OCI-LY7 (cell line): ENCODE data around the gene MET. TPM values are rescaled to one million over a fixed set of nuclear protein-coding genes. Genes with fewer than 3 reads are reported as not detected.

Experiments
- BruUV-seq: library from RNA; stranded (reverse); fragments of 400-500 nt; replicated peaks from 2 replicates; lab custom pipeline; 2021; lab: Mats Ljungman, UMichigan
- CTCF ChIA-PET: fragments of 300-600 bp; sonication (Branson Sonifier 250); formaldehyde crosslinking; loops from one replicate; lab custom pipeline; 2022; ENCODE audit warnings: antibody characterized with exemption; ENCODE audit not compliant: unreplicated experiment; lab: Charles Lee
- POLR2A ChIA-PET: fragments of 300-600 bp; sonication (Branson Sonifier 250); formaldehyde crosslinking; loops from one replicate; lab custom pipeline; 2022; ENCODE audit warnings: antibody characterized with exemption; lab: Charles Lee
- DNase-seq: peaks from one replicate; pipeline ENCODE4 v3.0.0-alpha.2; 2015; ENCODE audit warnings: low spot score
- H2AFZ ChIP-seq: fragments of 200-600 bp; sonication (generic), shearing (Covaris generic); 2 replicates; pipeline ENCODE4 v1.6.1; 2014; ENCODE audit warnings: mild to moderate bottlenecking, antibody characterized with exemption, low read length, moderate library complexity
- H3K27ac ChIP-seq: fragments of 200-600 bp; sonication (generic); 2 replicates; pipeline ENCODE4 v1.5.1; 2014; ENCODE audit warnings: mixed run types, low read depth, mild to moderate bottlenecking, moderate library complexity, low read length, inconsistent platforms; ENCODE audit not compliant: poor library complexity, severe bottlenecking
- H3K36me3 ChIP-seq: fragments of 200-600 bp; sonication (generic); 2 replicates; pipeline ENCODE4 v1.6.1; 2014; ENCODE audit warnings: mild to moderate bottlenecking, antibody characterized with exemption, low read length, moderate library complexity, mixed read lengths; ENCODE audit not compliant: insufficient read depth
- H3K4me1 ChIP-seq: fragments of 200-600 bp; sonication (generic); 2 replicates; pipeline ENCODE4 v1.5.1; 2014; ENCODE audit warnings: mild to moderate bottlenecking, low read length; ENCODE audit not compliant: insufficient read depth, poor library complexity, severe bottlenecking
- H3K4me2 ChIP-seq: fragments of 200-600 bp; sonication (generic); 2 replicates; pipeline ENCODE4 v1.6.1; 2014; ENCODE audit warnings: mild to moderate bottlenecking, low read length
- H3K4me3 ChIP-seq: fragments of 200-600 bp; sonication (generic); 2 replicates; pipeline ENCODE4 v1.5.1; 2014; ENCODE audit warnings: mild to moderate bottlenecking, low read depth, low read length; ENCODE audit not compliant: poor library complexity, severe bottlenecking
- H3K79me2 ChIP-seq: fragments of 200-600 bp; sonication (generic); 2 replicates; pipeline ENCODE4 v1.6.1; 2016; ENCODE audit warnings: low read depth, mild to moderate bottlenecking, low read length, moderate library complexity, mixed read lengths; ENCODE audit not compliant: insufficient read depth
- H3K9me2 ChIP-seq: fragments of 200-600 bp; sonication (generic); 2 replicates; pipeline ENCODE4 v1.6.1; 2016; ENCODE audit warnings: mild to moderate bottlenecking, low read length, mixed read lengths; ENCODE audit not compliant: insufficient read depth
- H3K9me3 ChIP-seq: fragments of 200-600 bp; sonication (generic); 2 replicates; pipeline ENCODE4 v1.6.1; 2014; ENCODE audit warnings: mild to moderate bottlenecking, mixed run types, low read length, mixed read lengths
- H4K20me1 ChIP-seq: fragments of 200-600 bp; sonication (generic); 2 replicates; pipeline ENCODE4 v1.6.1; 2014; ENCODE audit warnings: mild to moderate bottlenecking, antibody characterized with exemption, low read length, moderate library complexity, mixed read lengths; ENCODE audit not compliant: insufficient read depth
- EZH2phosphoT487 ChIP-seq: fragments of 200-600 bp; sonication (generic); IDR thresholded peaks from 2 replicates; pipeline ENCODE4 v1.6.1; 2018; ENCODE audit warnings: low read depth, borderline replicate concordance, mild to moderate bottlenecking, mixed run types, antibody characterized with exemption, low read length, moderate library complexity, mixed read lengths
- intact Hi-C: fragments of 100-400 bp; cut with micrococcal nuclease; formaldehyde crosslinking; loops from one replicate; pipeline ENCODE4 v1.10.0; 2022; ENCODE audit not compliant: unreplicated experiment
- total RNA-seq, 2 experiments: library from RNA; depleted of rRNA in 1 of 2; stranded (reverse); fragments of >200 nt in 1 of 2; shearing (Covaris generic) in 1 of 2; gene quantifications; 2 replicates each; pipeline ENCODE4 v1.2.3, GENCODE V29; 2014 to 2022
- TF ChIP-seq, protein P1 (sequence below): fragments of 200-600 bp; sonication (generic); conservative IDR thresholded peaks from 2 replicates; pipeline ENCODE4 v1.5.1; 2014; ENCODE audit warnings: mild to moderate bottlenecking, antibody characterized with exemption, low read length, moderate library complexity, mixed read lengths

MET gene
- total RNA-seq, 2 experiments from 2014 or later: not detected

DNA sequence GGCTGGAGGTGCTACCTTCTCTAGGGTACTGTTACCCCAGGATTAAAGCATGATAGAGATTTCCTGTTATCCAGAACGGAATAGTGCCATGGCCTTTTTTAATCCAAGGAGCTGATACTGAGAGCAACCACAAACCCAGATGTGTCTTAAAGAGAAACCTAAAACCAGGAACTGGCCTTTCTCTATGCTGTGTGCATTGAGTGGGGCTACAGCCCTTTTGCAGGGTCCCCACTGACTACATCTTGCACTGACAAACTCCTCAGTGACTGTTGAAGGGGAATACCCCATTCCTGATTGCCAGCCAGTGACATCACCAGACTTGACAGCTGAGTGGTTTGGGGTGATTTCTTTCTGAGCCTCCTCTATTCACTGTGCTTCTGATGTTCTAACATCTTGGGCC lies 108.5 kb downstream of the MET start:
- no peaks in the 10 kb centered on the region for H3K9me3 ChIP-seq
- no peak overlapping the region for H3K4me2 ChIP-seq
- H4K20me1 ChIP-seq: no peaks in the 10 kb centered on the region
- ChIA-PET POLR2A (no interaction called here), CTCF (no interaction called here)
- no peaks in the 10 kb centered on the region for H3K36me3 ChIP-seq
- no peaks in the 10 kb centered on the region for H3K79me2 ChIP-seq
- intact Hi-C loops: no loop called here
- no peaks in the 10 kb centered on the region for H3K9me2 ChIP-seq
- no TSS peak for BruUV-seq
- H2AFZ ChIP-seq: no peak overlapping the region
- H3K4me1 ChIP-seq: no peaks in the 10 kb centered on the region
- no peak overlapping the region for H3K4me3 ChIP-seq
- no peak overlapping the region for H3K27ac ChIP-seq
- TF ChIP-seq, protein P1, sequence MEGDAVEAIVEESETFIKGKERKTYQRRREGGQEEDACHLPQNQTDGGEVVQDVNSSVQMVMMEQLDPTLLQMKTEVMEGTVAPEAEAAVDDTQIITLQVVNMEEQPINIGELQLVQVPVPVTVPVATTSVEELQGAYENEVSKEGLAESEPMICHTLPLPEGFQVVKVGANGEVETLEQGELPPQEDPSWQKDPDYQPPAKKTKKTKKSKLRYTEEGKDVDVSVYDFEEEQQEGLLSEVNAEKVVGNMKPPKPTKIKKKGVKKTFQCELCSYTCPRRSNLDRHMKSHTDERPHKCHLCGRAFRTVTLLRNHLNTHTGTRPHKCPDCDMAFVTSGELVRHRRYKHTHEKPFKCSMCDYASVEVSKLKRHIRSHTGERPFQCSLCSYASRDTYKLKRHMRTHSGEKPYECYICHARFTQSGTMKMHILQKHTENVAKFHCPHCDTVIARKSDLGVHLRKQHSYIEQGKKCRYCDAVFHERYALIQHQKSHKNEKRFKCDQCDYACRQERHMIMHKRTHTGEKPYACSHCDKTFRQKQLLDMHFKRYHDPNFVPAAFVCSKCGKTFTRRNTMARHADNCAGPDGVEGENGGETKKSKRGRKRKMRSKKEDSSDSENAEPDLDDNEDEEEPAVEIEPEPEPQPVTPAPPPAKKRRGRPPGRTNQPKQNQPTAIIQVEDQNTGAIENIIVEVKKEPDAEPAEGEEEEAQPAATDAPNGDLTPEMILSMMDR: no peak
- no peak for TF ChIP-seq EZH2phosphoT487
- no peak for DNase-seq

DNA sequence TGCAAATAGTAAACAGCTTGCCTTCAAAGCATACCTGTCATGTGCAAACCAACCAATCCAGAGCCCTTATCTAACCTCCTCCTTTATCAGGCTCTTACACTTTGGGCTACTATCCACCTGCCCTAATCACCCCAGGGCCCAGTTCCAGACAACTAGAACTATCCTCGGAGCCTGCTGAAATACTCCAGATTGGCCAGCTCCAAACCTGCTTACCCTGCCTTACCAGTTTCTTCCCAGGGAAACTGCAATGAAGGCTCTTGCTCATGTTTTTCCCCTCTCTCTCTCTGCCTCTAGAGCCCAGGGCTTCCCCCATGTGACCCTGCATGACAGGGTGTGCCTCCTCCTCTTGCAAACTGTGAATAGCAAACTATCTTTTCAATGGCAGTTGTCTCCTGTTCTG lies 109.0 kb downstream of the MET start:
- H3K4me1 ChIP-seq: no peaks in the 10 kb centered on the region
- no peak for DNase-seq
- no peaks in the 10 kb centered on the region for H3K9me3 ChIP-seq
- H3K79me2 ChIP-seq: no peaks in the 10 kb centered on the region
- POLR2A ChIA-PET: no interaction called here
- H3K9me2 ChIP-seq: no peaks in the 10 kb centered on the region
- H4K20me1 ChIP-seq: no peaks in the 10 kb centered on the region
- H3K4me2 ChIP-seq: no peak overlapping the region
- BruUV-seq: no TSS peak
- intact Hi-C loops: no loop called here
- TF ChIP-seq, protein P1: no peak
- no peak for TF ChIP-seq EZH2phosphoT487
- H3K4me3 ChIP-seq: no peak overlapping the region
- no peaks in the 10 kb centered on the region for H3K36me3 ChIP-seq
- H2AFZ ChIP-seq: no peak overlapping the region
- H3K27ac ChIP-seq: no peak overlapping the region
- CTCF ChIA-PET: no interaction called here

DNA sequence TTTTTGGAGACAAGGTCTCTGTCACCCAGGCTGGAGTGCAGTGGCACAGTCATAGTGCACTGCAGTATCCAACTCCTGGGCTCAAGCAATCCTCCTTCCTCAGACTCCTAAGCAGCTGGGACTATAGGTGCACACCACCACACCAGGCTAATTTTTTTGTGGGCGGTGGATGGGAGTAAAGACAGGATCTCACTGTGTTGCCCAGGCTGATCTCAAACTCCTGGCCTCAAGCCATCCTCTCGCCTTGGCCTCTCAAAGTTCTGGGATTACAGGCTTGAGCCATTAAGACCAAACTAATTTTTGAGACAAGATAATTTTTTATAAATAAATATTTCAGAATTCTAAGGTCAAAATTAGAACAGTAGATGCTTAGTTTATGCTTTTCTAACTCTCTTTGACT lies 109.6 kb downstream of the MET start:
- Histone ChIP-seq H4K20me1 (no peaks in the 10 kb centered on the region), H3K9me3 (no peaks in the 10 kb centered on the region), H3K27ac (no peak overlapping the region), H3K9me2 (no peaks in the 10 kb centered on the region), H3K79me2 (no peaks in the 10 kb centered on the region), H3K4me1 (no peaks in the 10 kb centered on the region), H3K36me3 (no peaks in the 10 kb centered on the region), H3K4me3 (no peak overlapping the region), H2AFZ (no peak overlapping the region), H3K4me2 (no peak overlapping the region)
- TF ChIP-seq EZH2phosphoT487: no peak
- TF ChIP-seq, protein P1: no peak
- no TSS peak for BruUV-seq
- ChIA-PET CTCF (no interaction called here), POLR2A (no interaction called here)
- no peak for DNase-seq
- intact Hi-C loops: no loop called here
